ENCODE data around the gene C17orf114.

Gene C17orf114

GRCh38 chr17:4789951-4790704 is 12.0 kb downstream of the C17orf114 start (continued):
- TF ChIP-seq NAIF1 (CRISPR knock-in tag; IDR thresholded peaks at IDR 0.05; ENCODE audit: borderline replicate concordance), result no peak
- TF ChIP-seq TEF (CRISPR knock-in tag; IDR thresholded peaks at IDR 0.05), result no peak
- TF ChIP-seq ZNF567 (CRISPR knock-in tag; IDR thresholded peaks at IDR 0.05; ENCODE audit: borderline replicate concordance), result no peak
- no peak for TF ChIP-seq PAX8 (CRISPR knock-in tag; IDR thresholded peaks at IDR 0.05; ENCODE audit: borderline replicate concordance)
- TF ChIP-seq ZNF503 (CRISPR knock-in tag; IDR thresholded peaks at IDR 0.05), result no peak
- TF ChIP-seq ZBTB4 (CRISPR knock-in tag; IDR thresholded peaks at IDR 0.05; ENCODE audit: borderline replicate concordance), result no peak
- peak; percentile 90 for TF ChIP-seq ZSCAN21 (CRISPR knock-in tag; IDR thresholded peaks at IDR 0.05; ENCODE audit: borderline replicate concordance)
- TF ChIP-seq LBX2 (CRISPR knock-in tag; IDR thresholded peaks at IDR 0.05; ENCODE audit: borderline replicate concordance), result no peak
- no peak for TF ChIP-seq KDM5A (IDR thresholded peaks at IDR 0.05; ENCODE audit: borderline replicate concordance, low read length)
- TF ChIP-seq NR2F2 (IDR thresholded peaks at IDR 0.05; ENCODE audit: borderline replicate concordance, low read depth), result no peak
- no peak for TF ChIP-seq HNF4G (IDR thresholded peaks at IDR 0.05; ENCODE audit: borderline replicate concordance, low read depth, low read length)
- no peak; the same call in 1 of the 2 replicates for TF ChIP-seq HNF4G (CRISPR knock-in tag; IDR thresholded peaks at IDR 0.05; ENCODE audit: borderline replicate concordance, low read depth)
- TF ChIP-seq ZZZ3 (CRISPR knock-in tag; IDR thresholded peaks at IDR 0.05; ENCODE audit: borderline replicate concordance), result no peak
- TF ChIP-seq ZSCAN25 (CRISPR knock-in tag; IDR thresholded peaks at IDR 0.05), result peak; percentile 50; the same call in 1 of the 2 replicates
- TF ChIP-seq HES4 (CRISPR knock-in tag; IDR thresholded peaks at IDR 0.05; ENCODE audit: borderline replicate concordance), result peak; percentile 91; the same call in 1 of the 2 replicates
- TF ChIP-seq ZBTB7A (CRISPR knock-in tag; IDR thresholded peaks at IDR 0.05), result peak; percentile 48; the same call in 1 of the 2 replicates
- TF ChIP-seq ZNF121 (CRISPR knock-in tag; IDR thresholded peaks at IDR 0.05), result peak; percentile 28
- no peak for TF ChIP-seq BCL6 (CRISPR knock-in tag; IDR thresholded peaks at IDR 0.05)
- no peak for TF ChIP-seq HMG20B (CRISPR knock-in tag; conservative IDR thresholded peaks at IDR 0.05)
- TF ChIP-seq, protein P1, sequence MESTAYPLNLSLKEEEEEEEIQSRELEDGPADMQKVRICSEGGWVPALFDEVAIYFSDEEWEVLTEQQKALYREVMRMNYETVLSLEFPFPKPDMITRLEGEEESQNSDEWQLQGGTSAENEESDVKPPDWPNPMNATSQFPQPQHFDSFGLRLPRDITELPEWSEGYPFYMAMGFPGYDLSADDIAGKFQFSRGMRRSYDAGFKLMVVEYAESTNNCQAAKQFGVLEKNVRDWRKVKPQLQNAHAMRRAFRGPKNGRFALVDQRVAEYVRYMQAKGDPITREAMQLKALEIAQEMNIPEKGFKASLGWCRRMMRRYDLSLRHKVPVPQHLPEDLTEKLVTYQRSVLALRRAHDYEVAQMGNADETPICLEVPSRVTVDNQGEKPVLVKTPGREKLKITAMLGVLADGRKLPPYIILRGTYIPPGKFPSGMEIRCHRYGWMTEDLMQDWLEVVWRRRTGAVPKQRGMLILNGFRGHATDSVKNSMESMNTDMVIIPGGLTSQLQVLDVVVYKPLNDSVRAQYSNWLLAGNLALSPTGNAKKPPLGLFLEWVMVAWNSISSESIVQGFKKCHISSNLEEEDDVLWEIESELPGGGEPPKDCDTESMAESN (CRISPR knock-in tag; conservative IDR thresholded peaks at IDR 0.05), result peak; percentile 87
- no peak for TF ChIP-seq ZNF850 (CRISPR knock-in tag; conservative IDR thresholded peaks at IDR 0.05)
- TF ChIP-seq HOXA5 (CRISPR knock-in tag; IDR thresholded peaks at IDR 0.05), result no peak
